GM13977 (cell line): ENCODE data around the gene DNAAF3.
A peak's percentile ranks its signal among the peaks of the same experiment; 100 is the strongest.
"Not testable (repeated sequence)": the region's sequence is repeated elsewhere in the genome, so short reads cannot be mapped to it uniquely, and the experiment has no call there.

ENCODE experiments used
- DNase-seq: peaks from one replicate; pipeline ENCODE4 v3.0.0; 2012; ENCODE audit warnings: low spot score
- CTCF ChIP-seq: IDR thresholded peaks from 2 replicates; pipeline ENCODE4 v1.5.1; 2012; ENCODE audit warnings: mild to moderate bottlenecking, control low read depth; ENCODE audit not compliant: insufficient read depth; ENCODE audit errors: extremely low read depth, missing control alignments
- in situ Hi-C: fragments of 300-500 bp; cut with MboI; formaldehyde crosslinking; loops from one replicate; pipeline ENCODE4 v1.12.0; 2022; ENCODE audit warnings: low sequenced_read_pairs, low pct_unique_long_range_greater_than_20kb, mixed read lengths, inconsistent platforms; ENCODE audit not compliant: unreplicated experiment

Gene DNAAF3

GRCh38 chr19:55175117-55175867 is 8.9 kb upstream of the DNAAF3 start:
- in situ Hi-C loops, result no loop called here
- no peak for DNase-seq
- no peak for TF ChIP-seq CTCF

- DNase-seq, result no peak
- in situ Hi-C loops, result no loop called here
- no peak for TF ChIP-seq CTCF
These were observed 8.2 kb upstream of the DNAAF3 start for GRCh38 chr19:55174425-55175116.

GRCh38 chr19:55173714-55174409 is 7.4 kb upstream of the DNAAF3 start:
- in situ Hi-C loops, result no loop called here
- DNase-seq, result peak; percentile 77
- no peak for TF ChIP-seq CTCF

- DNase-seq, result no peak
- in situ Hi-C loops, result no loop called here
- no peak for TF ChIP-seq CTCF
These were observed 6.8 kb upstream of the DNAAF3 start for GRCh38 chr19:55173186-55173713.

- DNase-seq, result no peak
- TF ChIP-seq CTCF, result no peak
- in situ Hi-C loops, result no loop called here
These were observed 6.3 kb upstream of the DNAAF3 start for GRCh38 chr19:55172741-55173140.

- DNase-seq, in situ Hi-C loops: not testable (repeated sequence)
These were observed 5.9 kb upstream of the DNAAF3 start for GRCh38 chr19:55172318-55172717.
